IMR-90 (cell line): ENCODE results near the gene MYO1D. TPM values are rescaled to one million over a fixed set of nuclear protein-coding genes. Genes with fewer than 3 reads are reported as not detected.

Experiments used
- ATAC-seq: fragments of 200-7000 bp; cut with Tn5 transposase; 2 replicates; pipeline ENCODE4 v1.9.1; 2020; ENCODE audit warnings: low read depth, mild to moderate bottlenecking, moderate library complexity
- BruUV-seq: library from RNA; stranded (reverse); fragments of 400-500 nt; replicated peaks from 2 replicates; lab custom pipeline; 2021; lab: Mats Ljungman, UMichigan
- CTCF ChIA-PET: fragments of 300-600 bp; formaldehyde crosslinking; extraction: SDS; loops from one replicate; lab custom pipeline; 2021; ENCODE audit warnings: antibody characterized with exemption; lab: Yijun Ruan, JAX
- POLR2A ChIA-PET: fragments of 300-600 bp; sonication (Branson Sonifier 250); formaldehyde crosslinking; loops from one replicate; lab custom pipeline; 2022; ENCODE audit warnings: antibody characterized with exemption; ENCODE audit not compliant: unreplicated experiment; lab: Charles Lee
- DNase-seq: peaks from one replicate; pipeline ENCODE4 v3.0.0; 2013
- H2AFZ ChIP-seq: replicated peaks from 2 replicates; pipeline ENCODE3; 2013; ENCODE audit warnings: low read length, mild to moderate bottlenecking; ENCODE audit not compliant: poor library complexity
- H2AK5ac ChIP-seq: 2 replicates; pipeline ENCODE4 v1.6.1; 2013; ENCODE audit warnings: low read depth, low read length, inconsistent platforms
- H2AK9ac ChIP-seq: replicated peaks from 2 replicates; pipeline ENCODE3; 2013; ENCODE audit warnings: mild to moderate bottlenecking, low read depth, low read length, moderate library complexity; ENCODE audit not compliant: poor library complexity
- H2BK120ac ChIP-seq: 2 replicates; pipeline ENCODE4 v1.6.1; 2013; ENCODE audit warnings: low read depth, low read length, inconsistent platforms
- H2BK15ac ChIP-seq: 3 replicates; pipeline ENCODE4 v1.6.1; 2013; ENCODE audit warnings: low read depth, low read length, inconsistent platforms
- H2BK20ac ChIP-seq: 2 replicates; pipeline ENCODE4 v1.6.1; 2013; ENCODE audit warnings: low read depth, mild to moderate bottlenecking, inconsistent platforms, low read length, moderate library complexity
- H2BK5ac ChIP-seq: 2 replicates; pipeline ENCODE4 v1.6.1; 2013; ENCODE audit warnings: mild to moderate bottlenecking, low read depth, low read length, inconsistent platforms; ENCODE audit not compliant: poor library complexity, severe bottlenecking
- H3K14ac ChIP-seq: replicated peaks from 2 replicates; pipeline ENCODE4 v1.6.1; 2013; ENCODE audit warnings: low read depth, low read length, inconsistent platforms
- H3K18ac ChIP-seq: 2 replicates; pipeline ENCODE4 v1.6.1; 2013; ENCODE audit warnings: low read depth, low read length, control low read depth
- H3K23ac ChIP-seq: 2 replicates; pipeline ENCODE4 v1.6.1; 2013; ENCODE audit warnings: low read depth, low read length, inconsistent platforms
- H3K27ac ChIP-seq: 2 replicates; pipeline ENCODE4 v1.5.1; 2013; ENCODE audit warnings: mild to moderate bottlenecking, control low read depth, low read length; ENCODE audit not compliant: insufficient read depth
- H3K27me3 ChIP-seq: 2 replicates; pipeline ENCODE4 v1.6.1; 2013; ENCODE audit warnings: low read length; ENCODE audit not compliant: control insufficient read depth, insufficient read depth
- H3K36me3 ChIP-seq: 2 replicates; pipeline ENCODE4 v1.6.1; 2013; ENCODE audit warnings: low read length, mixed read lengths; ENCODE audit not compliant: control insufficient read depth, insufficient read depth
- H3K4ac ChIP-seq: 2 replicates; pipeline ENCODE4 v1.6.1; 2013; ENCODE audit warnings: low read depth, low read length, inconsistent platforms
- H3K4me1 ChIP-seq: 2 replicates; pipeline ENCODE4 v1.6.1; 2013; ENCODE audit warnings: low read length, mixed read lengths; ENCODE audit not compliant: control insufficient read depth, insufficient read depth
- H3K4me2 ChIP-seq: 2 replicates; pipeline ENCODE4 v1.6.1; 2013; ENCODE audit warnings: low read depth, mild to moderate bottlenecking, control low read depth, low read length, moderate library complexity
- H3K4me3 ChIP-seq: 2 replicates; pipeline ENCODE4 v1.5.1; 2013; ENCODE audit warnings: low read depth, mild to moderate bottlenecking, control low read depth, low read length, moderate library complexity; ENCODE audit not compliant: insufficient read depth
- H3K56ac ChIP-seq: 2 replicates; pipeline ENCODE4 v1.6.1; 2013; ENCODE audit warnings: low read length, inconsistent platforms; ENCODE audit not compliant: insufficient read depth; ENCODE audit errors: extremely low read depth
- H3K79me1 ChIP-seq, 2 experiments: 2 replicates each; pipeline ENCODE4 v1.6.1; 2013; ENCODE audit warnings: low read length in 2 of 2, inconsistent platforms in 1 of 2, low read depth in 1 of 2
- H3K9ac ChIP-seq: 2 replicates; pipeline ENCODE4 v1.6.1; 2013; ENCODE audit warnings: low read depth, low read length, control low read depth
- H3K9me1 ChIP-seq: 2 replicates; pipeline ENCODE4 v1.6.1; 2013; ENCODE audit warnings: low read length, inconsistent platforms; ENCODE audit not compliant: insufficient read depth
- H3K9me3 ChIP-seq: 2 replicates; pipeline ENCODE4 v1.6.1; 2013; ENCODE audit warnings: low read length; ENCODE audit not compliant: control insufficient read depth, insufficient read depth
- H4K20me1 ChIP-seq: 2 replicates; pipeline ENCODE4 v1.6.1; 2013; ENCODE audit warnings: low read length, inconsistent platforms; ENCODE audit not compliant: insufficient read depth
- H4K5ac ChIP-seq: 2 replicates; pipeline ENCODE4 v1.6.1; 2013; ENCODE audit warnings: mild to moderate bottlenecking, low read depth, low read length, control low read depth
- H4K8ac ChIP-seq, 2 experiments: 2 replicates each; pipeline ENCODE4 v1.6.1; 2013; ENCODE audit warnings: low read depth in 2 of 2, low read length in 2 of 2, control low read depth in 1 of 2, inconsistent platforms in 1 of 2
- H4K91ac ChIP-seq: 2 replicates; pipeline ENCODE4 v1.6.1; 2013; ENCODE audit warnings: low read depth, low read length, inconsistent platforms; ENCODE audit not compliant: insufficient read depth
- RAD21 ChIP-seq: IDR thresholded peaks from 2 replicates; pipeline ENCODE4 v1.6.1; 2012; ENCODE audit warnings: low read length, improper control_type of control experiment
- SMC3 ChIP-seq: fragments of 150-350 bp; IDR thresholded peaks from 2 replicates; pipeline ENCODE4 v1.6.1; 2016; ENCODE audit warnings: low read depth, mild to moderate bottlenecking, antibody characterized with exemption, low read length, moderate library complexity
- WGBS, 2 experiments: methylation state at CpG; one replicate each; pipeline versions ENCODE4 v1.1.5 to v1.1.7; 2013; ENCODE audit warnings: missing lambda C conversion rate in 2 of 2; ENCODE audit not compliant: insufficient read length in 1 of 2; ENCODE audit errors: extremely low coverage in 2 of 2; 5-methylcytosine and 5-hydroxymethylcytosine counted together
- dilution Hi-C: fragments of 300-500 bp; cut with HindIII; formaldehyde crosslinking; loops from one replicate; pipeline ENCODE4 v1.14.3; 2018; ENCODE audit warnings: low sequenced_read_pairs; ENCODE audit not compliant: unreplicated experiment
- in situ Hi-C: fragments of 300-500 bp; cut with MboI; formaldehyde crosslinking; loops from 3 replicates; pipeline ENCODE4 v1.14.3; 2019; ENCODE audit warnings: low sequenced_read_pairs, inconsistent platforms, mixed read lengths
- intact Hi-C: fragments of 100-400 bp; cut with micrococcal nuclease; formaldehyde crosslinking; loops from 2 replicates; pipeline ENCODE4 v1.10.0; 2022
- polyA plus RNA-seq, 3 experiments: library from polyadenylated mRNA; depleted of rRNA; stranded (reverse); fragments of >200 nt; gene quantifications; 2 replicates each; pipeline ENCODE4 v1.2.3, GENCODE V29; 2012; ENCODE audit warnings: low replicate concordance in 1 of 3
- total RNA-seq: library from RNA; depleted of rRNA; stranded (reverse); fragments of >200 nt; gene quantifications from 2 replicates; pipeline ENCODE4 v1.2.3, GENCODE V29; 2012

The MYO1D gene
- total and polyA plus RNA-seq, 2 of the 4 experiments (the other 2 are of a cell fraction): 0.63 to 0.90 TPM

DNA sequence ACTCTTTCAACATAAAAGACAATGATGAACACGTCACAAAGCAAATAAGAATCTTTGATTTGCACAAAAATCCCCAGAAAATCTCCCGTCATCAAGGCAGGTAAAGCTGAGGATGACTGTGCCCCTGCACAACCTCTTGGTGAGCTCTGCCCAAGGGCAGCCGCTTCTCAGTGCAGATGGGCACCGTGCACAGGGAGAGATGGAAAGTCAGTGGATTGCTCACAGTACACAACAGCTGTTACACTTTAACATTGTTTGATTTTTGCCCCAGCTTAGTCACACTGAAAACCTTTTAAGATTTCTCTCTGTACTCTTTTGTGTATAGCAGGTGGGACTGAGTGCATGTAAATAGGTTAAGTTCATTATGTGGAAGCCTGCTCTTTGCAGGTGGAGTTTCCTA lies 285.9 kb downstream of the MYO1D start:
- Histone ChIP-seq H3K4me2 (no peak overlapping the region), H3K56ac (no peak overlapping the region), H3K4ac (no peak overlapping the region), H4K20me1 (no peaks in the 10 kb centered on the region), H3K9me1 (no peaks in the 10 kb centered on the region), H2BK20ac (no peak overlapping the region), H4K91ac (no peak overlapping the region), H3K9ac (no peak overlapping the region), H3K27ac (no peak overlapping the region), H2BK15ac (no peak overlapping the region), H3K18ac (no peak overlapping the region), H3K4me1 (no peaks in the 10 kb centered on the region), H4K8ac (no peak overlapping the region), H3K27me3 (peaks cover 2% of the 10 kb centered on the region; the same call in 1 of the 2 replicates), H2AK9ac (no peak overlapping the region), H2AK5ac (no peak overlapping the region), H3K23ac (no peak overlapping the region), H3K14ac (no peak overlapping the region), H3K9me3 (no peaks in the 10 kb centered on the region), H2AFZ (no peak overlapping the region), H3K79me1 (no peaks in the 10 kb centered on the region), H2BK5ac (no peak overlapping the region), H3K4me3 (no peak overlapping the region), H3K36me3 (no peaks in the 10 kb centered on the region), H2BK120ac (no peak overlapping the region), H4K5ac (no peak overlapping the region)
- BruUV-seq: no TSS peak
- in situ Hi-C loops: no loop called here
- WGBS, 2 experiments: 17% methylated on average over 1 of the region's 4 CpGs; no CpG with 5 or more reads in 1 of the 2 experiments
- ChIA-PET CTCF (interaction anchor here (0.6 kb wide), 1 partner anchor 23 kb away, joined by 3 read pairs; no protein-coding TSS in a partner anchor), POLR2A (interaction anchor here (0.5 kb wide), 1 partner anchor 29 kb away, joined by 4 read pairs; no protein-coding TSS in a partner anchor)
- dilution Hi-C loops: no loop called here
- ATAC-seq (no peak), DNase-seq (no peak)
- TF ChIP-seq SMC3: no peak
- TF ChIP-seq RAD21: no peak
- intact Hi-C loops: no loop called here
